Activated T-cell treated with anti-CD3 and anti-CD28 coated beads for 24 hours (primary cell): ENCODE data around the gene N4BP2.
"Not testable (repeated sequence)": the region's sequence is repeated elsewhere in the genome, so short reads cannot be mapped to it uniquely, and the experiment has no call there.

Experiments
- DNase-seq: peaks from one replicate; pipeline ENCODE4 v3.0.0-alpha.2; 2020; ENCODE audit warnings: low read depth

The N4BP2 gene

GRCh38 chr4:40087799-40088366, 31.2 kb downstream of the N4BP2 start:
- DNase-seq, result no peak

DNA sequence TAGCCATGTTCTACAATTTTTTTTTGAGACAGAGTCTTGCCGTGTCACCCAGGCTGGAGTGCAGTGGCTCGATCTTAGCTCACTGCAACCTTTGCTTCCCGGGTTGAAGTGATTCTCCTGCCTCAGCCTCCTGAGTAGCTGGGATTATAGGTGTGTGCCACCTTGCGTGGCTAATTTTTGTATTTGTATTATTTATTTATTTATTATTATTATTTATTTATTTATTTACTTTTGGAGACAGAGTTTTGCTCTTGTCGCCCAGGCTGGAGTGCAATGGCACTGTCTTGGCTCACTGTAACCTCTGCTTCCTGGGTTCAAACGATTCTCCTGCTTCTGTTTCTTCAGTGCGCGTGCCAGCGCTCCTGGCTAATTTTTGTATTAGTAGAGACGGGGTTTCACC, 36.8 kb downstream of the N4BP2 start:
- not testable (repeated sequence) for DNase-seq

- no peak for DNase-seq
Measured at GRCh38 chr4:40099010-40099409, 42.4 kb downstream of the N4BP2 start.

DNA sequence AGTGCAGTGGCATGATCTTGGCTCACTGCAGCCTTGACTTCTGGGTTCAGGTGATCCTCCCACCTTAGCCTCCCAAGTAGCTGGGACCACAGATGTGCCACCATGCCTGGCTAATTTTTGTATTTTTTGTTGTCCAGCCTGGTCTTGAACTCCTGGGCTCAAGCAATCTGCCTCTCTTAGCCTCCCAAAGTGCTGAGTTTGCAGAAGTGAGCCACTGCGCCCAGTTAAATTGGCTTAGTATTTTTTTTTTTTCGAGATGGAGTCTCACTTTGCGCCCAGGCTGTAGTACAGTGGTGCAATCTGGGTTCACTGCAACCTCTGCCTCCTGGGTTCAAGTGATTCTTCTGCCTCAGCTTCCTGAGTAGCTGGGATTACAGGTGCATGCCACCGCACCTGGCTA, 50.5 kb downstream of the N4BP2 start:
- DNase-seq, result not testable (repeated sequence)

DNA sequence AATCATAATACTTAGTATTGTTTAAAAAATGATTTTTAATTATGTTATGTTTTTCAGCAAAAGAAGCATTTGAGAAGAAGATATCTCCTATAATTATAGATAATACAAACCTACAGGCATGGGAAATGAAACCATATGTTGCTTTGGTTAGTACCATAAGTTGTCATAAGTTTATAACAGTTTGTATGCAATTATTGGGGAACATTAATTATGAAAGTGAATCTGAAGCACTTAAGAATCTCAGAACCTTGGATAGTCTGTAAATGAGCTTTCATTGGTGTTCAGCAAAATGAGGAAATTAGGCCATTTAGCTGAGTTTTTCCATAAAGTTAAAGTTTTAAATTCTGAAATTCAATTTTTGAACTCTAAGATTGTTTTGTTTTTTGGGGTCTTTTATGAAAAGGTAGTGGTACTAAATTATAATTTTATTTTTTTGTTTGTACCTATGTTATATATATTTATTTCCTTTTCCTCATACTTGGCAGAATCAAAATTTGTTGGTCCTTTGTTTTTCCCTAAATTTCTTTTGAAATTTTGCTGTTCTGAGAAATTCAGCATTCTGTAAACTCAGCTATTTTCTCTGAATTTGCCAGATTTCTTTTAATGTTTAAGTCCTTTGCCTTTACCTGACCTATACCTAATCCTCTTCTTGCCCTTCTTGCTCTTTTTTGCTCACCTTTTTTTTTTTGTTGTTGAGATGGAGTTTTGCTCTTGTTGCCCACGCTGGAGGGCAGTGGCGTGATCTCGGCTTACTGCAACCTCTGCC, 55.6 kb downstream of the N4BP2 start:
- DNase-seq, result no peak

DNA sequence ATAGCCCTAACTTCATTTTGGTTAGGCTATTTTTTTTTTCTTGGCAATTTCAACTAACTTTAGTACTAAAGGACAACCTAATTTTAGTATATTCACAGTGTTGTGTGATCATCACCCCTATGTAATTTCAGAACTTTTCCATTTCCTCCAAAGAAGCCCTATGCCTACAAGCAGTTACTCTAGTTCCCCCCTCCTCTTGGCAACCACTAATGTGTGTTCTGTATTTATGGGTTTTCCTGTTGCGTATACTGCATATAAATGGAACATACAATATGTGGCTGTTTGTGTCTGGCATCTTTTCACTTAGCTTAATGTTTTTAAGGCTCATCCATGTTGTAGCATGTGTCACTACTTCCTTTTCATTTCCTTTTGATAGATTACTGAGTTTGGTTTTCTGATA, 57.6 kb downstream of the N4BP2 start:
- DNase-seq, result no peak

- DNase-seq, result no peak
Measured at GRCh38 chr4:40118861-40119260, 62.2 kb downstream of the N4BP2 start.

GRCh38 chr4:40119344-40119743, 62.7 kb downstream of the N4BP2 start:
- DNase-seq, result no peak

DNA sequence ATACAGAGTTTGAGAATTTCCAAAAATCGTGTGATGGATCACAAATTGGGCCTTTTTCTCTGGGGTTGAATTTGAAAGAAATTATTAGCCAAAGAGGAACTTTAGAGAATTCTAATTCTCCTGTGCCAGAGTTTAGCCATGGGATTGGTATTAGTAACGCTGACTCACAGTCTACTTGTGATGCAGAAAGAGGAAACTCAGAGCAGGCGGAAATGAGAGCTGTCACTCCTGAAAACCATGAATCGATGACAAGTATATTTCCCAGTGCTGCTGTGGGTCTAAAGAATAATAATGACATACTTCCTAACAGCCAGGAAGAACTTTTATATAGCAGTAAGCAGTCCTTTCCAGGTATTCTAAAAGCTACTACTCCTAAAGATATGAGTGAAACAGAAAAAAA, 64.9 kb downstream of the N4BP2 start:
- peak; percentile 11 for DNase-seq

DNA sequence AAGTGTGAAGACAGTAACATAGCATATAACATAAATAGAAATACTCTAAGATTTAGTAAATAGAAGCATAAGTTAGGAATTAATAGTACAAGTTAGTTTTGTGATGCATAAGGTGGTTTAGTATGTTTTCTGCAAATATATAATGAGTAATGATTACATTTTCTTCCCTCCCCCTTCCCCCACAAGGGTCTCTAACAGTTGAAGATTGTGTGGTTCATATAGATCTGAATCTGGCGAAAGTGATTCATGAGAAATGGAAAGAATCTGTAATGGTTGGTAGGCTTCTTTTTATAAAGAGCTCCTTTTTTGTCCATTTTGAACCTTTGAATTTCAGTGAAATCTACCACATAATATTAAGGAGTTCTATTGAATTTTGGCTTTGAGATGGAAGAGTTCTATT, 66.3 kb downstream of the N4BP2 start:
- DNase-seq, result no peak

- DNase-seq, result no peak
Measured at GRCh38 chr4:40124690-40125089, 68.0 kb downstream of the N4BP2 start.

DNA sequence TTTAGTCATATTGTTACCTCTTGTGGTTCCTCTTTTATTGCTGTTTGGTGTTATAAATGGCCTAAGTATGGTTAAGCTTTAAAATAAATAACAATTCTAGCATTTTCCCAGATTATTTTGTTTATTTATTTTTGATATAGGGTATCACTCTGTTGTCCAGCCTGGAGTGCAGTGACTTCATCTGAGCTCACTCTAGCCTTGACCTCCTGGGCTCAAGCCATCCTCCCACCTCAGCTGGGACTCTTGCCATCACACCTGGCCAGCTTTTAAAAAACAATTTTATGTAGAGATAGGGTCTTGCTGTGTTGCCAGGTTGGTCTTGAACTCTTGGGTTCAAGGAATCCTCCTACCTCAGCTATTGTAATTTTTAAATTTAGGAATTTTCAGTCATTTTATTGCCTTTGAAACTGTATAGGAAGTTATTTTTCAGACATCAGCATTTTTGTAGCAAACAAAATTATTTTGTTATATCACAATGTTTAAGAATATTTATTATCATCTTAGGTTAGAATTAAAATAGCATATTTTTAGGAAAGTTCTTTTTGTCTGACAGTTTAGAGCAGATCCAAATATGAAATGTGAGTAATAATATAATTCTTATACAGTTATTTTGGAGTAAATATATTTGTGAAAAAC, 73.9 kb downstream of the N4BP2 start:
- no peak for DNase-seq

GRCh38 chr4:40132816-40133215, 76.2 kb downstream of the N4BP2 start:
- DNase-seq, result no peak

GRCh38 chr4:40134206-40134917, 77.7 kb downstream of the N4BP2 start:
- no peak for DNase-seq

- not testable (repeated sequence) for DNase-seq
Measured at GRCh38 chr4:40136202-40136601, 79.6 kb downstream of the N4BP2 start.

DNA sequence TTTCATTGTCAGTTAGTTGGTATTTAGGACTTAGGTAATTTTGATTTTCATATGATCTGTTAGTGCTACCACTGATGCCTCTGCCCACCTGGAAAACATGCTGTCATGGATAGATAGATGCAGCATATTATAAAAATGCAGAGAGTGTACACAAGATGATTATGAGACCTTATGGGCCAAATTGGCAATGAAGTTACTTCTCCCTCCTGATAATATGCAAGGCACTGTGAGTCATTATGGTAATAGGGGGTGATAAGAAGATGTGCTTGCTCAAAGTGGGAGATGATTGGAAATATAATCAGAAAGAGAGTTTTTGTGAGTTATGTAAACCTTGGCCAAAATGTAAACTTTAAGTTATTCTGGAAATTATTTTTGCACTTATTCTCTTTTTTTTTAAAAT, 83.5 kb downstream of the N4BP2 start:
- no peak for DNase-seq

GRCh38 chr4:40140597-40140996, 83.9 kb downstream of the N4BP2 start:
- not testable (repeated sequence) for DNase-seq

GRCh38 chr4:40143926-40144508, 87.4 kb downstream of the N4BP2 start:
- DNase-seq, result no peak

- DNase-seq, result no peak
Measured at GRCh38 chr4:40144716-40145115, 88.1 kb downstream of the N4BP2 start.

DNA sequence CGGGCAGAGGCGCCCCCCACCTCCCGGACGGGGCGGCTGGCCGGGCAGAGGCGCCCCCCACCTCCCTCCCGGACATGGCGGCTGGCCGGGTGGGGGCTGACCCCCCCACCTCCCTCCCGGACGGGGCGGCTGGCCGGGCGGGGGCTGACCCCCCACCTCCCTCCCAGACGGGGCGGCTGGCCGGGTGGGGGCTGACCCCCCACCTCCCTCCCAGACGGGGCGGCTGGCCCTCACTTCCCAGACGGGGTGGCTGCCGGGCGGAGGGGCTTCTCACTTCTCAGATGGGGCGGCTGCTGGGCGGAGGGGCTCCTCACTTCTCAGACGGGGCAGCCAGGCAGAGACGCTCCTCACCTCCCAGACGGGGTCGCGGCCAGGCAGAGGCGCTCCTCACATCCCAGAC, 90.8 kb downstream of the N4BP2 start:
- not testable (repeated sequence) for DNase-seq

- DNase-seq, result peak; percentile 72
Measured at GRCh38 chr4:40149960-40150385, 93.3 kb downstream of the N4BP2 start.

DNA sequence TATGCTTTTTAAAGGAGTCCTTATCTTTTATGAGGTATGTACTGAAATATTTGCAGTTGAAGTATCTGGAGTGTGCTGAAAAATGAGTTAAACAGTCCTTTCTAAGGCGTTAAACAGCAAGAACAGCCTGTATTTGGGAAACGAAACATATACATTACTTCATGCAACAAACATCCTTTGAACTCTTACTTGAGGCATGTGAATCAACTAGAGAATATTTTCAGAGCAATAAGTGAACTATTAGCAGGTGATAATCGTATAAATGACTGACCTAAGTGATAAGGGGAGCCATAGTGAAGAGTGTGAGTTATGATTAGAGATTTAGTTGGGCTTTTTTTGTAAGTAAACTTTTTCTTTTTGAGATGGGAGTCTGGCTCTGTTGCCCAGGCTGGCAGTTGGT, 94.3 kb downstream of the N4BP2 start:
- no peak for DNase-seq
